ENCODE data around the gene UGT1A10.

The UGT1A10 gene

GRCh38 chr2:233684640-233685039, 48.4 kb downstream of the UGT1A10 start:
- peaks cover 21% of the 10 kb centered on the region for H3K4me1 ChIP-seq (ENCODE audit: control insufficient read depth, insufficient read depth, low read length)
- no peaks in the 10 kb centered on the region for H3K9me3 ChIP-seq (ENCODE audit: control insufficient read depth, low read length)
- H3K27me3 ChIP-seq (ENCODE audit: control insufficient read depth, insufficient read depth, low read length), result no peaks in the 10 kb centered on the region
- no peaks in the 10 kb centered on the region for H3K36me3 ChIP-seq (ENCODE audit: control insufficient read depth, insufficient read depth, low read length)
- no peak overlapping the region for H3K9ac ChIP-seq (ENCODE audit: low read length)
- H3K4me3 ChIP-seq (ENCODE audit: low read length), result no peak overlapping the region

DNA sequence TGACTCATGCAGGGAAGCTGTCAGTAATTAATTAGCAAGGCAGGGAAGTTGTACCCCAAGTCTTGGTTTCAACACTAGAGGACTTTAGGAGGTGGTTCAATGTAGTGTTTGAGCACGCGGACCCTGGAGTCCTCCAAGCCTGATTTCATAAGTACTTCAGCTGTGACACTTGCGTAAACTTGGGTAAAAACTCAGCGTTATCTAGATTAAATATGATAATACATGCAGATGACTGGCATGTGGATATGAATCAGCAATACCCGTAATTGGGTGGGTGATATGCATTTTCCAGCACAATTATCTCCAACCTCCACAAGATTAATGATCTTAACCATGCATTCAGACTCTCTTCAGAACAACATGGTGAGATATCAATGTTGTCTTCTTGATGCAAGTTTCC, 50.7 kb downstream of the UGT1A10 start:
- Histone ChIP-seq H3K27me3 (ENCODE audit: control insufficient read depth, insufficient read depth, low read length) (no peaks in the 10 kb centered on the region), H3K4me1 (ENCODE audit: control insufficient read depth, insufficient read depth, low read length) (peaks cover 38% of the 10 kb centered on the region), H3K36me3 (ENCODE audit: control insufficient read depth, insufficient read depth, low read length) (no peaks in the 10 kb centered on the region), H3K9ac (ENCODE audit: low read length) (no peak overlapping the region), H3K9me3 (ENCODE audit: control insufficient read depth, low read length) (no peaks in the 10 kb centered on the region), H3K4me3 (ENCODE audit: low read length) (no peak overlapping the region)

DNA sequence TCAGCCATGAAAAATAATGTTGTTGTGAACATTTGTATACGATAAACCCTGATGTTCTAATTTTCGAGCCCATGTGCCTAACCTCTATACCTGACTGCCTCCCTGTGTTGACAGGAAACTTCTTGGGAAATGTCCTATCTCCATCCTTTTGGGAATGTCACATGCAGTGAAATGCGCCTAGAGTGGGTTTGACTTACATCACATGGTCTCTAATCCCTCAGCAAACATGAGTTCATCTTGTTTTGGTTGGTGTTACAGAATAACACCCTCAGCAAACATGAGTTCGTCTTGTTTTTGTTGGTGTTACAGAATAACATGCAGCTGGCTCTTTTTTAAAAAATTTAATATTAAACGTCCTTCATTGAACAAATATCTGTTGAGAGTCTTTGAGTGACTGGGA, 52.1 kb downstream of the UGT1A10 start:
- Histone ChIP-seq H3K9me3 (ENCODE audit: control insufficient read depth, low read length) (no peaks in the 10 kb centered on the region), H3K9ac (ENCODE audit: low read length) (no peak overlapping the region), H3K27me3 (ENCODE audit: control insufficient read depth, insufficient read depth, low read length) (no peaks in the 10 kb centered on the region), H3K4me1 (ENCODE audit: control insufficient read depth, insufficient read depth, low read length) (peaks cover 45% of the 10 kb centered on the region), H3K4me3 (ENCODE audit: low read length) (no peak overlapping the region), H3K36me3 (ENCODE audit: control insufficient read depth, insufficient read depth, low read length) (no peaks in the 10 kb centered on the region)

- Histone ChIP-seq H3K4me1 (ENCODE audit: control insufficient read depth, insufficient read depth, low read length) (peaks cover 52% of the 10 kb centered on the region), H3K9me3 (ENCODE audit: control insufficient read depth, low read length) (no peaks in the 10 kb centered on the region), H3K4me3 (ENCODE audit: low read length) (no peak overlapping the region), H3K27me3 (ENCODE audit: control insufficient read depth, insufficient read depth, low read length) (no peaks in the 10 kb centered on the region), H3K36me3 (ENCODE audit: control insufficient read depth, insufficient read depth, low read length) (no peaks in the 10 kb centered on the region), H3K9ac (ENCODE audit: low read length) (no peak overlapping the region)
These were observed 52.8 kb downstream of the UGT1A10 start for GRCh38 chr2:233689031-233689430.

GRCh38 chr2:233689501-233689900, 53.3 kb downstream of the UGT1A10 start:
- Histone ChIP-seq H3K4me3 (ENCODE audit: low read length) (no peak overlapping the region), H3K36me3 (ENCODE audit: control insufficient read depth, insufficient read depth, low read length) (no peaks in the 10 kb centered on the region), H3K9ac (ENCODE audit: low read length) (no peak overlapping the region), H3K27me3 (ENCODE audit: control insufficient read depth, insufficient read depth, low read length) (no peaks in the 10 kb centered on the region), H3K9me3 (ENCODE audit: control insufficient read depth, low read length) (no peaks in the 10 kb centered on the region), H3K4me1 (ENCODE audit: control insufficient read depth, insufficient read depth, low read length) (peaks cover 56% of the 10 kb centered on the region)

GRCh38 chr2:233690444-233690843, 54.2 kb downstream of the UGT1A10 start:
- no peak overlapping the region for H3K4me3 ChIP-seq (ENCODE audit: low read length)
- no peaks in the 10 kb centered on the region for H3K9me3 ChIP-seq (ENCODE audit: control insufficient read depth, low read length)
- H3K36me3 ChIP-seq (ENCODE audit: control insufficient read depth, insufficient read depth, low read length), result no peaks in the 10 kb centered on the region
- H3K4me1 ChIP-seq (ENCODE audit: control insufficient read depth, insufficient read depth, low read length), result peaks cover 58% of the 10 kb centered on the region
- H3K9ac ChIP-seq (ENCODE audit: low read length), result no peak overlapping the region
- H3K27me3 ChIP-seq (ENCODE audit: control insufficient read depth, insufficient read depth, low read length), result no peaks in the 10 kb centered on the region

DNA sequence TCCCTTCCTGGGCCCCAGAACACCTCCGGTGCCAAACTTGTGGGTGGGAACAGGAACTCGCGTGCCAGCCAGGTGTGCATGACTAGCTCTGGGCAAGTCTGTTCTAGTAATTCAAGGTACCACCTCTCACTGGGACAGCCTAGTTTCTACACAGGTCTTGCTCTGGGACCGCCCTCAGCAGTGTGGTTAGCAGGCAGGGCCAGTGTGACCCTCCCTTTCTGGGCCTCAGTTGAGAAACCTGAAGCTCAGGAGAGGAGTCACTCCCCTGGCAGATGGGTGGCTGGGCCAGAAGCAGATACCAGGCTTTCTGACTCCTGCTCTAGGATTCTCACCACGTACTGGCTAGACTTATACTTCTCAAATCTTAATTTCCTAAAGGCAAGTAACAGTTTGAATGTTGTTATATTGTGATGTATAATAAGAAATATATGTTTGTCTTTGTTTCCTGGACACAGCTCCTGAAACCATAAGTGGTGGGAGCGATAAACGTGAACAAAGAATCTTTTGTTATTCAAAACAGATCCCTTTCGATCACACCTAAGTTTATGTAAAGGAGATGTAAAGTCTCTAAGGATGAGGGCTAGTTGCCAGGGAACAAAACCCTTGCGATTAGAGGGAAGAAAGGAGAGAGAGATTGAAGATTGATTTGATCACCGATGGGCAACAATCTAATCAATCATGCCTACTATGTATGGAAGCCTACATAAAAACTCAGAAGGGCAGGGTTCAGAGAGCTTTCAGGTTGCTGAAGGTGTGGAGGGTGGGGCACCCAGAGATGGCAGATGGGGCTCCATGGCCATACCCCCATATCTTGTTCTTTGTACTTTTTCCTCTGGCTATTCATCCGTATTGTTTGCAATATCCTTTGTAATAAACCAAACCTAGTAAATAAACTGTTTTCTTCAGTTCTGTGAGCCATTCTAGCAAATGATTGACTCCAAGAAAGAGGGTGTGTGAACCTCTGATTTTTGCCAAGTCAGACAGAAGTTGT, 55.5 kb downstream of the UGT1A10 start:
- H3K4me1 ChIP-seq (ENCODE audit: control insufficient read depth, insufficient read depth, low read length), result peaks cover 56% of the 10 kb centered on the region

DNA sequence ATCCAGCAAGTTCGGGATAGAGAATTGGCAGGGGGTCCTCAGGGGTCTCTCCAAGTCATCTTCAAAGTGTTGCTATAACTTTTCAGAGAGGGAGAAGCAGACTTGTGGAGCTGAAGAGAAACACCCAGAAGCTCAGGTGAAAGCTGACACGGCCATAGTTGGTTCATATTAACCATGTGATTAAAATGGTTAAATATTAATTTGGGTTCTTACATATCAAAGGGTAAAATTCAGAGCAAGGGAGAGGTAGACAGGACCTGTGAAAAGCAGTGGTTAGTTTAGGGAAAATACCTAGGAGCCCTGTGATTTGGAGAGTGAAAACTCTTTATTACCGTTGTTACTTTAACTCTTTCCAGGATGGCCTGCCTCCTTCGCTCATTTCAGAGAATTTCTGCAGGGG, 56.4 kb downstream of the UGT1A10 start, which contains the start of gene UGT1A6:
UGT1A6 (plus strand) TSS at position 243 of the 400 bp plus-strand sequence; CDS start at position 358, 115 bp downstream.
- no peaks in the 10 kb centered on the region for H3K27me3 ChIP-seq (ENCODE audit: control insufficient read depth, insufficient read depth, low read length)
- H3K9ac ChIP-seq (ENCODE audit: low read length), result peak within 1 kb of the TSS; percentile 59
- H3K9me3 ChIP-seq (ENCODE audit: control insufficient read depth, low read length), result no peaks in the 10 kb centered on the region
- H3K4me3 ChIP-seq (ENCODE audit: low read length), result peak within 1 kb of the TSS; percentile 9
- H3K36me3 ChIP-seq (ENCODE audit: control insufficient read depth, insufficient read depth, low read length), result no peaks in the 10 kb centered on the region
- peaks cover 54% of the 10 kb centered on the region for H3K4me1 ChIP-seq (ENCODE audit: control insufficient read depth, insufficient read depth, low read length)

More for the DNA sequence above, 55.5 kb downstream of the UGT1A10 start:
- Histone ChIP-seq H3K9me3 (ENCODE audit: control insufficient read depth, low read length) (no peaks in the 10 kb centered on the region), H3K9ac (ENCODE audit: low read length) (peak overlapping the region; percentile 59), H3K36me3 (ENCODE audit: control insufficient read depth, insufficient read depth, low read length) (no peaks in the 10 kb centered on the region), H3K4me3 (ENCODE audit: low read length) (peak overlapping the region; percentile 9), H3K27me3 (ENCODE audit: control insufficient read depth, insufficient read depth, low read length) (no peaks in the 10 kb centered on the region)

DNA sequence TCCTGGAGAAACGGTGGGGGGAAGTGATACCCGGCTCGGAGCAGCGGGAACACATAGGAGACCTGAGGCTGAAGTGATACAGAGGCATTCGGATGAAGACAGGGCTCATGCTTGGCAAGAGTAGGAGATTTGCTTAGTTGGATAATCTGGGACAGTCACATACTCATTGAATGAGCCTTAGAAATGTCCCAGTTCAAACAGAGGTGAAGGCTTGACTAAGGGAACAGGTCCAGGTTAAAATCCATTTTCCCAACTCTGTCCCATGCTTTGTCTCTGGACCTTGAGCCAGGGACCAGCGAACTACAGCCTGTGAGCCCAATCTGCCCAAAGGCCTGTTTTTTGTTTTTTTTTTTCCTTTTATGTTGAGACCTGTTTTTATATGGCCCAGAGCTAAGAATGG, 57.7 kb downstream of the UGT1A10 start:
- H3K36me3 ChIP-seq (ENCODE audit: control insufficient read depth, insufficient read depth, low read length), result no peaks in the 10 kb centered on the region
- H3K4me1 ChIP-seq (ENCODE audit: control insufficient read depth, insufficient read depth, low read length), result peaks cover 44% of the 10 kb centered on the region
- no peak overlapping the region for H3K9ac ChIP-seq (ENCODE audit: low read length)
- H3K9me3 ChIP-seq (ENCODE audit: control insufficient read depth, low read length), result no peaks in the 10 kb centered on the region
- no peaks in the 10 kb centered on the region for H3K27me3 ChIP-seq (ENCODE audit: control insufficient read depth, insufficient read depth, low read length)
- H3K4me3 ChIP-seq (ENCODE audit: low read length), result no peak overlapping the region

DNA sequence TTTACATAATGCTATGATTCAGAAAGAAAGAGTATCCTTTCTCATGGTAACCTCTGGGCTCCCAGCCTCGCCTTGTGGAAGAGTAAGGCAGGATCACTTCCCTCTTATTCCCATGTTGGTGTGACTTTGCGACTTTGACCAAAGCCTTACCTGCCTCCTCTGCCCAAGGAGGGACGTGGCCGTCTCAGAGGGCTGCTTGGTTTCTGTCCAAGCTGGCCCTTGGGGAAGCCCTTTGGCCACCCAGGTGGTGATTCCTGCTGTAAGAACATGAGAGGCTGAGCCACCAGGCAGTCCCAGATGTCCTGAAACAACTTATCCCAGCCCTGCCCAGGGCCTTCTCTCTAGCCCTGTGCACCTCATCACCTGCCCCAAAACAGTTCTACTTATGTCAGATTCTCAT, 62.5 kb downstream of the UGT1A10 start:
- Histone ChIP-seq H3K36me3 (ENCODE audit: control insufficient read depth, insufficient read depth, low read length) (no peaks in the 10 kb centered on the region), H3K9me3 (ENCODE audit: control insufficient read depth, low read length) (no peaks in the 10 kb centered on the region), H3K27me3 (ENCODE audit: control insufficient read depth, insufficient read depth, low read length) (no peaks in the 10 kb centered on the region), H3K4me3 (ENCODE audit: low read length) (no peak overlapping the region), H3K4me1 (ENCODE audit: control insufficient read depth, insufficient read depth, low read length) (peaks cover 19% of the 10 kb centered on the region), H3K9ac (ENCODE audit: low read length) (no peak overlapping the region)

- H3K36me3 ChIP-seq (ENCODE audit: control insufficient read depth, insufficient read depth, low read length), result no peaks in the 10 kb centered on the region
- no peaks in the 10 kb centered on the region for H3K27me3 ChIP-seq (ENCODE audit: control insufficient read depth, insufficient read depth, low read length)
- H3K4me3 ChIP-seq (ENCODE audit: low read length), result no peak overlapping the region
These were observed 63.3 kb downstream of the UGT1A10 start for GRCh38 chr2:233699424-233700027.

DNA sequence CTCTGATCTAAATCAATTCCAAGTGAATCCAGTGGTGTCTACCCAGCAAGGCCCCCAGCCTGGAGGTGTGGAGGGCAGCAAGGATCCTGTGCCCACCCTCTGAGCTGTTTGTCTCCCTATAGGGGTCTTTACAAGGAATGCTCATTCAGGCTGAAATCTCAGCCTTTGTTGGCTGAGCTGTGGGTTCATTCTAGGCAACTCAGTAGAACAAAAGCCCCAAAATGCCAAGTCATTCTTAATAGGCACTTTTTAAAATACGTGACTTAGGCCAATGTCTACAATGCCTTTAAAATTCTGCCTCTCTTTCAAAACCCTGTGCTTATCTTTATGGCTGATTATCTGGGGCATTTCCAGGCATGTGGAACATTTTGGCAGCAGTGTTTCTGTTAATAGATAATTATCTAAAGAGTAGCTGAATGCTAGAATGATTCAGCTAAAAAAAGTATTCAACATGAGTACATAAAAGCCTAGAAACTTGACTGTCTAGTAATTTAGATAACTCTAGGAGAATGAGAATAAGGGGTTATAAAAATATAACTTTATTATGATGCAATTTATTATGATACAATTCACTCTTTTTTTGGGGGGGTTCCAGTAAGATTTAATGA, 63.9 kb downstream of the UGT1A10 start:
- no peak overlapping the region for H3K9ac ChIP-seq (ENCODE audit: low read length)
- no peaks in the 10 kb centered on the region for H3K36me3 ChIP-seq (ENCODE audit: control insufficient read depth, insufficient read depth, low read length)
- H3K4me3 ChIP-seq (ENCODE audit: low read length), result no peak overlapping the region
- no peaks in the 10 kb centered on the region for H3K9me3 ChIP-seq (ENCODE audit: control insufficient read depth, low read length)
- peaks cover 10% of the 10 kb centered on the region for H3K4me1 ChIP-seq (ENCODE audit: control insufficient read depth, insufficient read depth, low read length)
- H3K27me3 ChIP-seq (ENCODE audit: control insufficient read depth, insufficient read depth, low read length), result no peaks in the 10 kb centered on the region

More at GRCh38 chr2:233699424-233700027, 63.3 kb downstream of the UGT1A10 start:
- Histone ChIP-seq H3K4me1 (ENCODE audit: control insufficient read depth, insufficient read depth, low read length) (peaks cover 11% of the 10 kb centered on the region), H3K9ac (ENCODE audit: low read length) (no peak overlapping the region), H3K9me3 (ENCODE audit: control insufficient read depth, low read length) (no peaks in the 10 kb centered on the region)
